ENCODE results near the gene CRLF2.

GRCh38 chrX:1207496-1208025, 4.9 kb downstream of the CRLF2 start:
- TF ChIP-seq, protein P1, sequence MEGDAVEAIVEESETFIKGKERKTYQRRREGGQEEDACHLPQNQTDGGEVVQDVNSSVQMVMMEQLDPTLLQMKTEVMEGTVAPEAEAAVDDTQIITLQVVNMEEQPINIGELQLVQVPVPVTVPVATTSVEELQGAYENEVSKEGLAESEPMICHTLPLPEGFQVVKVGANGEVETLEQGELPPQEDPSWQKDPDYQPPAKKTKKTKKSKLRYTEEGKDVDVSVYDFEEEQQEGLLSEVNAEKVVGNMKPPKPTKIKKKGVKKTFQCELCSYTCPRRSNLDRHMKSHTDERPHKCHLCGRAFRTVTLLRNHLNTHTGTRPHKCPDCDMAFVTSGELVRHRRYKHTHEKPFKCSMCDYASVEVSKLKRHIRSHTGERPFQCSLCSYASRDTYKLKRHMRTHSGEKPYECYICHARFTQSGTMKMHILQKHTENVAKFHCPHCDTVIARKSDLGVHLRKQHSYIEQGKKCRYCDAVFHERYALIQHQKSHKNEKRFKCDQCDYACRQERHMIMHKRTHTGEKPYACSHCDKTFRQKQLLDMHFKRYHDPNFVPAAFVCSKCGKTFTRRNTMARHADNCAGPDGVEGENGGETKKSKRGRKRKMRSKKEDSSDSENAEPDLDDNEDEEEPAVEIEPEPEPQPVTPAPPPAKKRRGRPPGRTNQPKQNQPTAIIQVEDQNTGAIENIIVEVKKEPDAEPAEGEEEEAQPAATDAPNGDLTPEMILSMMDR (IDR thresholded peaks at IDR 0.05), result no peak
- TF ChIP-seq POLR2A (IDR thresholded peaks at IDR 0.05), result no peak
